NCI-H2081 treated with DMSO at 0.1 percent for 48 hours (cell line): Measurements from ENCODE around the gene CSRP2.

ENCODE experiments used
- DNase-seq: peaks from one replicate; lab custom pipeline; 2025; lab: John Stamatoyannopoulos, UW

CSRP2 gene

DNA sequence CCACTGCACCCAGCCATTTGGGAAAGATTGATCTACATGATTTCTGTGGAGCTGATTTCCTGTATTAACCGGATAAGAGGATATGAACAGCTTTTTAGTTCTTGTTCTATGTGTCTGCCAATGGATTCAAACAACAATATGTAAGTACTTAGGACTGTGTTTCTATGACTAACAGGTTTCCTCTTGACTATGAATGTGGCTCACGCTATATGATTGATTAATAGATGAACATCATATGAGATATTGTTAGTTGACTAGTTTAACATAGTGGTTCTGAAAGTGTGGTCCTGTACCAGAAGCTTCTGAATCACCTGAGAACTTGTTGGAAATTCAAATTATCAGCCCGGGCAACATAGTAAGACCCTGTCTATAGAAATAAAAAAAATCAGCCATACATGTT lies 12.8 kb upstream of the CSRP2 start:
- DNase-seq = no peak

- no peak for DNase-seq
Observed at GRCh38 chr12:76890151-76891143, 11.6 kb upstream of the CSRP2 start.

DNA sequence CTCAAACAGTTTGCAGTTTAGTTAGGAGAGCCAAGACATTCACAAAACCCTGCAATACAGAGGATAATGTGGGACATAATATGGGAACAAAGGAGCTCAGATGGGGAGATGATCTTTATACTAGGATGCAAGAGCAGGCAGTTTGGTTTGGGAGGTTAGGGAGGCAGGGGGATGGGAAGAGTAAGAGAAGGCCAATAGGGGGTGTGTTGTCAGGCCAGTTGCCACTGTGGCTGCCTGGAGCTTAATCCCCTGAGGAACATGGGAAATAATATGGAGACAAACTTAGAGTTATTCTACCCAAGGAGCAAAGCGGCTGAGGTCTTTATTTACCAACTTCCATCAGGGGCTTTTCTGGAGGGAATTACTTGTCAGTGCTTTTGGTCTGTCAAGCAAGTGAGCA lies 10.0 kb upstream of the CSRP2 start:
- DNase-seq = no peak

DNA sequence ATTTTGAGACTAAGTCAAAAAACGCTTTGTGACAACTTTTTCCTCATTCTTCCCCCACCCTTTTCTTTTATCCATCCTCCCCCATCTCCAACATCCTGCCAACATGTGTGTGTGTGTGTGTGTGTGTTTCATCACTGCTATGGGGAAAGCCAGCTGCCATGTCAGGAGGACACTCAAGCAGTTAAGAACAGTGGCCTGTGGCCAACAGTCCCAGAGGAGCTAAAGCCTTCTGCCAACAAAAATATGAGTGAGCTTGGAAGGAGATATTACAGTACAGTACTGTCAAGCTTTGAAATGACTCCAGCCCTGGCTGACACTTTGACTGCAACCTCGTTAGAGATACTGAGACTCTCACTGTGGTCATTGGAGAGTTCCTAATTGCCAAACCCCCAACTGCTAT lies 5.0 kb upstream of the CSRP2 start:
- DNase-seq = no peak

- no peak for DNase-seq
Observed at GRCh38 chr12:76883151-76883550, 4.3 kb upstream of the CSRP2 start.

DNA sequence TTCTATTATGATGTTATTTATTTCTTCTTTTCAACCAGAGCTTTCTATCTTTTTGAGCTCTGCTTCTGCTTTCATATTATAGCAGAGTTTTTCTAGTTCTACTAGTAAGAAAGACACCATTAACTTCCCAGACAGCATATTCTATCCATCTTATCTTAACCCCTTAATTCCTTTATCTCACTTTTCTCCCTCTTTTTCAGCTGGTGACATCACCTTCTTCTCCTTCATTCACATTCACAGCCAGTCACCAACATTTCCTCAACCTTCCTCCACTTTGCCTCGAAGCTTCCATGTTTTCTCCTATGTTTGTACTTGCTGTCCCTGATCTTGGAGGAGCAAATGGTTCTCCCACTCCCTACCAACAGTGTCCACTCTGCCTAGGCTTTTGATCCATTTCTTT lies 3.5 kb upstream of the CSRP2 start:
- no peak for DNase-seq

GRCh38 chr12:76881142-76881541 lies 2.3 kb upstream of the CSRP2 start:
- no peak for DNase-seq

- DNase-seq = no peak
Observed at GRCh38 chr12:76880519-76881023, 1.8 kb upstream of the CSRP2 start.

- DNase-seq = no peak
Observed at GRCh38 chr12:76879710-76880518, 1.1 kb upstream of the CSRP2 start.

- DNase-seq = no peak
Observed at GRCh38 chr12:76878099-76878898, 520 bp downstream of the CSRP2 start.

GRCh38 chr12:76876696-76877229 lies 2.1 kb downstream of the CSRP2 start:
- DNase-seq = no peak

- DNase-seq = no peak
Observed at GRCh38 chr12:76874491-76875190, 4.2 kb downstream of the CSRP2 start.

DNA sequence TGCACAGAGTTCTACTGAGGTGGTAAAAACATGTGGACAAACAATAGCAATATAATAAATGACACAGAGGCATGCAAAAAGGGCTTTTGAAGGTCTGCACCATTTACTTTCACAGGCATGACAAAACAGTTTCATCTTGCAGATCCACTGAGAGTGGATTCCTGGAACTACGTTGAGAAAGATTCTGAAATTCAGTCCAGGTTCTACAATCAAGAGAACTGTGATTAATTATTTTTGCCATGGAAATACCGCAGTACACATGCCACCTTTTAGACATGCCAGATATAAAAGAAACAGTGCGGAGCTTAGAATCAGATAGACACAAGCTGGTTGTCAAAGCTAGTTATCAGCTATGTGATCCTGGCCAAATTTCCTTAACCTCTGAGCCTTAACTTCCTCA lies 4.8 kb downstream of the CSRP2 start:
- DNase-seq = no peak

- DNase-seq = no peak
Observed at GRCh38 chr12:76872415-76872814, 6.4 kb downstream of the CSRP2 start.

GRCh38 chr12:76871742-76872141 lies 7.1 kb downstream of the CSRP2 start:
- DNase-seq = no peak

DNA sequence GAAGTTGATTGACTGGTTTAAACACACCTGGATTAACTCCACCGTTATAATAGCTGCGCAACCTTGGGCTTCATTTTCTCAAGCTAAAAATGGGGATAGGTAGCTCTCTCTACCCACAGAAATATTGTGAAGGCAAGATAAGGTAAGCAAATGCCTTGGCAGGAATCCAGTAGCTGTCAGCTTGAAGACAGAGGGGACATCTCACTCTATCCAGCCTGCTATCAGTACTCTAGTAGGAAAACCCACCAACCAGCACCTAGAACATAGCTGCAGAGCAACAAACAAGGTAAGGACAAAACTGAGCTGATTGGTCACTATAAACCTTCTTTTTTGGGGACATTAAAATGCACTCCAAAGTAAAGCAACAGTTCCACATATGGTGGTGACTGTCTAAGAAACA lies 7.7 kb downstream of the CSRP2 start:
- DNase-seq = no peak

DNA sequence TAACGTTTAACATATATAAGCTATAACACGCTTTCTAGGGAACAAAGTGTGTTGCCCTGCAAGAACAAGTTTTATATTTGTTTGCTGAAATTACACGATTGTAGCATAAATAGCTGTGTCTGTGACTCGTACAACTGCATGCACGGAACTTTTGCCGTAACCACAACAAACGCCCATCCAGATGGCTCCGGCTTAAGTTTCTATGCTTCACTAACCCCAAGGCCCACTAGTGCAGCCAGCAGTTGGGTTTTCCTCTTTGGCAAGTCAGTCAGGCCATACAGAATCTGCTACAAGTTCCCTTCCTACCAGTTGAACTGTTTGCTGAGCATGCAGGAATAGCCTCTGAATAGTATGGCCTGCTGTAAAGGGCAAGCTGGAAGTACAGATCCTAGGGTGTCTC lies 12.1 kb downstream of the CSRP2 start:
- no peak for DNase-seq

- no peak for DNase-seq
Observed at GRCh38 chr12:76866151-76866567, 12.7 kb downstream of the CSRP2 start.

DNA sequence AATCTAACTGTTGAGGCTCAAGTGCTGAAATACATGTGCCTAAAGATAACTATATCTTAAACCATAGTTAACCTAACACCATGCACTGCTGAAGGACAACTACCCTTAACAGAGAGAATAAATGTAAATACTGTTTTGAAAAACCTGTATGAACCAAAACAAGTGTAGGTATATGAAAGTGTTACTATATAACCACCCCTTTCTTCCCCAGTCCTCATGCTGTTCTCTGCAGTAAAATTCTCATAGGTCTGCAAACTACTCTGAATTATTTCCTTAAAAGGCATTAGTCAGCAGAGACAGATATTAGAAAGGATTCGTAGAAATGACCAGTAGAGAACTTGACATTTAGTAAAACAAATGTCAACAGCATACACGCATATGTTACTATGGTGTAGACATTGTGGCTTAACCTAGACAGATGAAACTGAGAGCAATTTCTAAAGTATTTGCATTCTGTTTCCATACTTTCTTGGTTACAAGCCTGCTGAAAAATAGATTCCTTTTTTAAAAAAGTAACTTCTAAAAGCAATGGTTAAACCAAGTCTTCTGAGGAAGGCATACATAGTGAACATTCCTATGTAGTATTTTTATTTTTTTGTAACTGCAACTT lies 13.9 kb downstream of the CSRP2 start:
- no peak for DNase-seq

- no peak for DNase-seq
Observed at GRCh38 chr12:76863837-76864236, 15.0 kb downstream of the CSRP2 start.
